Activated CD4-positive, alpha-beta T cell treated with anti-CD3 and anti-CD28 coated beads, Interleukin-2, amount 50 U/mL, for 1 hour (primary cell): ENCODE results near the gene PLA2G2D.

Experiments
- DNase-seq: peaks from one replicate; pipeline ENCODE4 v3.0.0-alpha.2; 2020

Gene PLA2G2D

DNA sequence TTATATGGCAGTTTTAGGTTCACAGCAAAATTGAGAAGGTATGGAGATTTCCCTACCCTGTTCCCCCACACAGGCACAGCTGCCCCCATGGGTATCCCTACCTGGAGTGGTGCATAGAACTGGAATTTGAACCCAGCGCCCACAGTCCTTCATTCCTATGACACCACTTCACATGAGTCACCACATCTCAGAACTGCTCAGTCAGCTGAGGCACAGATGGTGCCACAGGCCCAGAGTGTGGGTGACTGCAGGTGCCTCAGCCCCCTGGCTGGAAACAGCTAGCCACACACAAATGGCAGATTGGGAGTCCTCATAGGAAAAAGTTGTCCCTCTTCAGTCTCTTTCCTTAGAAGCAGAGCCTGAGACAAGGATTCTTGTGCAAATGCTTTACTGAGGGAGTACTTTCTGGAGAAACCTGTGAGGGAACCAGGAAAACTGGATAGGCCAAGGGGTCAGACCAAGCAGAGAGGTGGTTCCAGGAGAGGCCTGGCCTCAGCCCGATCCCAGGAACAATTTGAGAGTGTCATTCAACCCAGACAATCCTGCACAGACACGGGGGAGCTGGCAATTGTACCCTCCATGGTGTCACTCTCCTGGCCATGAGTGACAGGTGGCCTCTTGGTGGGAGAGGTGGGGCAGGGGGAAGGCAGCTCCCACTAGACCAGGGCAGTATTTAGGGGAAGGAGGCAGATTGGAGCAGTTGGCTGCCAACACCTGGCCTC is 6.9 kb downstream of the PLA2G2D start:
- no peak for DNase-seq

DNA sequence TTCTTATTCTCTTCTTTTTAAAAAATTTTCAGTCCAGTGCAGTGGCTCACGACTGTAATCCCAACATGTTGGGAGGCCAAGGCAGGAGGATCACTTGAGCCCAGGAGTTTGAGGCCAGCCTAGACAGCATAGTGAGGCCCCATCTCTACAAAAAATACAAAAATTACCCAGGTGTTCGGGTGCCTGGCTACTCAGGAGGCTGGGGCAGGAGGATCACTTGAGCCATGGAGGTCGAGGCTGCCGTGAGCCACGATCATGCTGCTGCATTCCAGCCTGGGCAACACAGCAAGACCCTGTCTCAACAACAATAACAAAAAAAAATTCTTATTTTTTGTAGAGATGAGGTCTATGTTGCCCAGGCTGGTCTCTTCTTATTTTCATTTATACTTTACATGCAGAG is 7.9 kb downstream of the PLA2G2D start:
- no peak for DNase-seq

- no peak for DNase-seq
These were observed 8.7 kb downstream of the PLA2G2D start for GRCh38 chr1:20110679-20111078.

GRCh38 chr1:20109223-20109856 is 10.0 kb downstream of the PLA2G2D start:
- no peak for DNase-seq

DNA sequence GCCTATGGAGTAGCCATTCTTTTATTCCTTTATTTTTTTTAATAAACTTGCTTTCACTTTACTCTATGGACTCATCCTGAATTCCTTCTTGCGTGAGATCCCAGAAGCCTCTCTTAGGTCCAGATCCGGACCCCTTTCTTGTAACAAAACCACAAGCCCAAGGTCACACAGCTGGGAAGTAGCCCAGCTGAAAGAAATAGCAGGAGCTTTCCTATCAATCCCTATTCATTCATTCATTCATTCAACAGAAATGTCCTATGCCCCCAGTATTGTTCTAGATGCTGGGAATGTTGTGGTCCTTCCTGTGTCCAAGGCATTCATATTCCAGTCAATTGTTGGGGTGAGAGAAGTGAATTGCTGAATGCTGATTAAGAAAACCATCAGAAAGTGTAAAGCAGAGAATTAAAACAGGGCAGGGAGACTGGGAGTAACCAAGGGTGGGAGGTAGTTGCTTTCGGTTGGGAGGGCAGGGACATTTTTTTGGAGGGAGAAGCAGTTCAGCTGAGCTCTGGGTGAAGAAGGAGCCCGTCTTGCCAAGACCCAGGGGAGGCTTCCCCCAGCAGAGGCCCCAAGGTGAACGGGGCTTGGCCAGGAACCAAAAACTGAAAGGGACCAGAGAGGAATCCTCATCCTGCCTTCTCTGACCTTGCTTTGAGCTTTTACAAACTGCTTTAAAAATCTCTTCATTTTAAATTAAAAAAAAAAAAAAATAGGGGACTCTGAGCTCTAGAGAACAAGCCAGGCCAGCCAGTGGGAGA is 10.8 kb downstream of the PLA2G2D start:
- DNase-seq: no peak

- no peak for DNase-seq
These were observed 11.5 kb downstream of the PLA2G2D start for GRCh38 chr1:20107796-20108195.

DNA sequence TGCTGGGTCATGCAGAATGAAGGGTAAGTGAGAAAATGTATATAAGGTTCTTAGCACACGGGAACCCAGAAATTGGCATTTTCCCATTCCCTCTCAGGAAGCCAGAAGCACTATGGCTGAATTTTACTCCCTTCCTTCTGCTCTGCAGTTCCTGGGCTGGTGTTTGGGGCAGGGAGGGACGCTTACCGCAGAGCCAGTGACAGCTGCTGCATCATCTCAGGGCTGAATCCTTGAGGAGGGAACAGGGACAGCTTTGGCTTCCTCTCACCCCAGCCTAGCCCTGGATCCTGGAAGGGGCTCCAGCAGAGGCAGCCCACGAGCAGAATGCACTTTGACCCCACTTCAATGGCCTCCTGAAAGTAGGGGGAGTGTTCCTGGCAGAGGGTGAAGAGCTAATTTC is 12.0 kb downstream of the PLA2G2D start:
- DNase-seq: no peak

DNA sequence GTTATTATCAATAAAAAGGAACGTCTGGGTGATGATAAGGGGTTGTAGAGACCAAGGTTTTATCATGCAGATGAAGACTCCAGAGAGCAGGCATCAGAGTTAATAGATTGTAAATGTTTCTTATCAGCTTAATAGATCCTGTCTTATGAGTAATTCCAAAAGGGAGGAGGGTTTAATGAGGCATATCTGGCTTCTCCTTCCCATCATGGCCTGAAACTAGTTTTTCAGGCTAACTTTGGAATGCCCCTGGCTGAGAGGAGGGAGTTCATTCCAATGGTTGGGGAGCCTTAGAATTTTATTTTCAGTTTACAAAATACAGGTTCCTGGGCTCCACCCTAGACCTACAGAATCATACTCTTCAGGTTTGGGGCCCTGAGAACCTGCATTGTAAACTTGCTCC is 13.5 kb downstream of the PLA2G2D start:
- DNase-seq: no peak

DNA sequence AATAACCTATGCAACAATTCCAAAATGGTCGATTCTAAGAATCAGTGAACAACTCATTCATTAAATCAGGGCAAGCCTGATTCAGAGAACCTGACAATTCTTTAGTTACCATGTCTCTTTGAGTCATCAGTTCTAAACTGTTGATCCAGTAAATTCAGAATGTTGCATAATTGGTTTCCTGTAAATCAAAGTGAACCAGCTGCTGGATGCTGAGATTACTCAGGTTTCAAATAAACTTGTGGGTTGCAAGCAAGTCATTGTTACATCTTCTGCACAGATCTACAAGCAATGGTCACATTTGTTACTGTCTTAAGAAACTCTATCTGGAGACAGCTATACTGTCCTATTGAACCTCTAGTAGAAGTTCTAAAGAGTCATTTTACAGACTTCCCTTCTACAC is 16.5 kb downstream of the PLA2G2D start:
- DNase-seq: no peak

DNA sequence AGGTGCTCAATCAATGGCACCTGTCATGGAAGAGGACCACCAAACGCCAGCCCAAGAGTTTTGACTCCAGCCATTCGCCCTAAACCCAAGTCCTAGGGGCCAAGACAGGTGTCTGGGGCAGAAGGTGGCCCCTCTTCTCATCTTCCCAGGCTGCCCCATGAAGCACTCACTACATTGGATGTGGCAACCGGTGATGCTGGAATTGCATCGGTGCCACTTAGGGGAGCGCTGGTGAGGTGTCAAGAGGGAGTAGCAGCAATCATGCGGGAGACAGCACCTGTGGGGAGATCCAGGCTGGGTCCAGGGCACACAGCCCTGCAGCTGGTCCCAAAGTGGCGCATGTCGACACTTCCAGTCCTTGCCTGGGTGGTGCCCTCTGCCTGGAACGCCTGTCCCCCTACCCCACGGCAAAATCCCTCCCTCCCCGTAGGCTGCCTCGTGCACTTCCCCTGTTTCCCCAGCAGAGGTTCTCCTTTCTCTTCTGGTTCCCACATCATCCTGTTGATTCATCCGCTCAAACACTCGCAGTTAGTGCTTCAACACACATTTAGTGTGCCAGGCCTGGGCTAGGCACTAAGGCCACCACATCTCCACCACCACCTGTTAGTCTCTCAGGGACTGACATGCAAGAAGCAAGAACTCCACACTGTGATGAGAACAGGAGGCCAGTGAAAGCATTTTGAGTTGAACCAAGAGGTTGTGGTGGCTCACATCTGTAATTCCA is 18.5 kb downstream of the PLA2G2D start:
- peak; percentile 5 for DNase-seq

GRCh38 chr1:20099533-20099932 is 19.8 kb downstream of the PLA2G2D start:
- no peak for DNase-seq

- DNase-seq: no peak
These were observed 22.4 kb downstream of the PLA2G2D start for GRCh38 chr1:20096840-20097447.

GRCh38 chr1:20095564-20096434 is 23.5 kb downstream of the PLA2G2D start:
- DNase-seq: no peak

- no peak for DNase-seq
These were observed 25.4 kb downstream of the PLA2G2D start for GRCh38 chr1:20093940-20094391.

- no peak for DNase-seq
These were observed 26.0 kb downstream of the PLA2G2D start for GRCh38 chr1:20093303-20093702.

DNA sequence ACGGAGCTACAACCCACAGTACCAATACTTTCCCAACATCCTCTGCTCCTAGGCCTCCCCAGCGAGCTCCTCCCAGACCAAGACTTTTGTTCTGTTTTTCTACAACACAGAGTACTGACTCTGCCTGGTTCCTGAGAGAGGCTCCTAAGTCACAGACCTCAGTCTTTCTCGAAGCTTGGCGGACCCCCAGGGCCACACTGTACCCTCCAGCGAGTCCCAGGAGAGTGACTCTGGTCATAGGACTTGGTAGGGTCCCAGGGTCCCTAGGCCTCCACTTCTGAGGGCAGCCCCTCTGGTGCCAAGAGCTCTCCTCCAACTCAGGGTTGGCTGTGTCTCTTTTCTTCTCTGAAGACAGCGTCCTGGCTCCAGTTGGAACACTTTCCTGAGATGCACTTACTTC is 28.7 kb downstream of the PLA2G2D start:
- no peak for DNase-seq

DNA sequence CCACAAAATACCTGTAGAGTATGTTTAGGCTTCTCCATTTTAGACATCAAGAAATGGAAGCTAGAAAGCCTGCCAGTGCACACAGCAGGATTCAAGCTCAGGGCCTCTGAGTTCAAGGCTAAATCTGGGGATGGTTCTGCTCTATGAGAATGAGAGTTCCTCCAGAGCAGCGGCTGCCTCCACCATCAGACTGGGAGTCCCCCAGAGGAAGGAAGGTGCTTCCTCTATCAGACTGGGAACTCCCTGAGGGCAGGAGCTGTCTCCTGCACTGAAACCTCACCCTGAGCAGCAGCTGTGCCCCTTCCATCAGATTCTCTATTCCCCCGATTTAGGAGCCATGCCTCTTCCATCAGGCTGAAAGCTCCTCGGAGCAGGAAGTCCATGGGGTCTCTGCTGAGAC is 29.2 kb downstream of the PLA2G2D start:
- DNase-seq: no peak

- no peak for DNase-seq
These were observed 29.8 kb downstream of the PLA2G2D start for GRCh38 chr1:20089328-20090077.

DNA sequence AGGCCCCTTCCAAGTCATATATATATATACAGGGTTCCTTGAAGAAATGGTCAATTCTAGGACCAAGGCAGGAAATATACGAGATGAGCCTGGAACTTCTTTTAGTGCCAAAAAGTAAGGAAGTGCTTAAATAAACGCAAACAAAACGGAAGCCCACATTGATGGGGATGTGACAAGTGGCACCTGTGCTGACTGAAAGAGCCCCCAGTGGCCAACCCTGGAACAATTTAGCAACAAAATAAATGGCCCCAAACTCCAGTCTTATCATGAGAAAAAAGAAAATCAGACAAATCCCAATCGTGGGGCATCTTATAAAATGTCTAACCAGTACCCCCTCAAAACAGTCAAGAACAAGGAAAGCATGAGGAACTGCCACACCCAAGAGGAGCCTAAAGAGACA is 31.7 kb downstream of the PLA2G2D start:
- no peak for DNase-seq

DNA sequence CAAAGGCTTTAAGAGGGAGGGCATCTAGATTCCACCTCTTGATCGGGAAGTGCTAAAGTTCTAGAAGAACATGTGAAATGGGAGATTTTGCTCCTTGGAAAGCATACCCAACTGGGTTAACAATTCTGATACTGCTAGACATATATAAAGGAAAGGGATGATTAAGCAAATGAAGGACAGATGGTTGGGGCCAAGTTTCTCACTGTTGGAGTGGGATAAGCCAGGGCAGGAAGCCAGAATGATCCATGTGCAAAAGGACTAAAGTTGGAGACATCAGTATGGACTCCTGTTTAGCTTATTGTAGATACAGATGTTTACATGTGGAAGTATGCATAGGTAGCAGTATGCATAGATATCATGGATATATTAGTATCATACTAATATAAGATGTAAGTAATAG is 32.5 kb downstream of the PLA2G2D start:
- DNase-seq: no peak
